Suprapubic skin (tissue), 4 donors: ENCODE data around the gene SERPINB7. TPM values are rescaled to one million over a fixed set of nuclear protein-coding genes. Genes with fewer than 3 reads are reported as not detected.
"Not testable (repeated sequence)": the region's sequence is repeated elsewhere in the genome, so short reads cannot be mapped to it uniquely, and the experiment has no call there.

Source experiments
- DNase-seq, 2 donors: peaks; one replicate each; pipeline ENCODE4 v3.0.0-alpha.2; 2019; ENCODE audit warnings: low spot score in 2 of 2
- H3K27ac ChIP-seq: fragments of 200-600 bp; sonication (generic); one replicate; pipeline ENCODE4 v1.5.1; 2019
- H3K27me3 ChIP-seq: fragments of 200-600 bp; sonication (generic); one replicate; pipeline ENCODE4 v1.5.1; 2019
- H3K36me3 ChIP-seq: fragments of 200-600 bp; sonication (generic); one replicate; pipeline ENCODE4 v1.5.1; 2019
- H3K4me1 ChIP-seq: fragments of 200-600 bp; sonication (generic); one replicate; pipeline ENCODE4 v1.5.1; 2019
- H3K4me3 ChIP-seq: fragments of 200-600 bp; sonication (generic); one replicate; pipeline ENCODE4 v1.5.1; 2019; ENCODE audit warnings: mild to moderate bottlenecking
- H3K9me3 ChIP-seq: fragments of 200-600 bp; sonication (generic); one replicate; pipeline ENCODE4 v1.5.1; 2019
- CTCF ChIP-seq, 2 donors: fragments of 200-600 bp in 1 of 2; fragments of 450-650 bp in 1 of 2; sonication (generic) in 1 of 2; IDR thresholded peaks; one replicate each; pipeline ENCODE4 v1.5.1; 2016 to 2019; ENCODE audit warnings: antibody characterized with exemption in 2 of 2, mild to moderate bottlenecking in 1 of 2, moderate library complexity in 1 of 2
- EP300 ChIP-seq: sonication (generic); formaldehyde crosslinking; IDR thresholded peaks from one replicate; pipeline ENCODE4 v1.6.1; 2017; ENCODE audit warnings: antibody characterized with exemption
- POLR2A ChIP-seq, 2 donors: fragments of 450-650 bp; IDR thresholded peaks; one replicate each; pipeline ENCODE4 v1.6.1; 2017; ENCODE audit warnings: antibody characterized with exemption in 2 of 2, mild to moderate bottlenecking in 2 of 2, moderate library complexity in 2 of 2
- POLR2AphosphoS5 ChIP-seq, 3 donors: sonication (generic); formaldehyde crosslinking; IDR thresholded peaks; one replicate each; pipeline ENCODE4 v1.6.1; 2017; ENCODE audit warnings: antibody characterized with exemption in 3 of 3
- WGBS: methylation state at CpG from one replicate; pipeline ENCODE4 v1.1.5; 2018; 5-methylcytosine and 5-hydroxymethylcytosine counted together
- total RNA-seq, 4 donors: library from RNA; depleted of rRNA; stranded (reverse); fragments of >200 nt; gene quantifications; one replicate each; pipeline ENCODE4 v1.1.0, GENCODE V29; 2016

SERPINB7 gene
- total RNA-seq, 4 donors from 2014 or later, result 24.1 to 214 (median 105) TPM

- DNase-seq, result no peak
- TF ChIP-seq CTCF (IDR thresholded peaks at IDR 0.05), result no peak
- no peak for TF ChIP-seq POLR2A (IDR thresholded peaks at IDR 0.05)
- no peak for TF ChIP-seq EP300
- no peak for TF ChIP-seq POLR2AphosphoS5 (IDR thresholded peaks at IDR 0.05)
- Histone ChIP-seq H3K4me3 (no peak overlapping the region), H3K4me1 (no peaks in the 10 kb centered on the region), H3K27me3 (no peaks in the 10 kb centered on the region), H3K9me3 (peaks cover 9% of the 10 kb centered on the region), H3K27ac (no peak overlapping the region), H3K36me3 (no peaks in the 10 kb centered on the region)
These were observed 17.7 kb upstream of the SERPINB7 start for GRCh38 chr18:63757541-63757940.

GRCh38 chr18:63758615-63759240, 16.5 kb upstream of the SERPINB7 start:
- no peaks in the 10 kb centered on the region for H3K27me3 ChIP-seq
- H3K36me3 ChIP-seq, result no peaks in the 10 kb centered on the region
- 67% methylated on average over 3 of the region's 3 CpGs for WGBS
- TF ChIP-seq CTCF (IDR thresholded peaks at IDR 0.05) (no peak), EP300 (no peak), POLR2AphosphoS5 (IDR thresholded peaks at IDR 0.05) (no peak), POLR2A (IDR thresholded peaks at IDR 0.05) (no peak)
- no peak overlapping the region for H3K4me3 ChIP-seq
- H3K4me1 ChIP-seq, result no peaks in the 10 kb centered on the region
- DNase-seq, result no peak
- no peak overlapping the region for H3K27ac ChIP-seq
- H3K9me3 ChIP-seq, result peaks cover 9% of the 10 kb centered on the region

- not testable (repeated sequence) for H3K9me3 ChIP-seq, H3K27ac ChIP-seq, H3K4me3 ChIP-seq, H3K4me1 ChIP-seq, H3K36me3 ChIP-seq, H3K27me3 ChIP-seq, DNase-seq
- 91% methylated on average over 2 of the region's 2 CpGs for whole genome bisulfite sequencing
These were observed 15.4 kb upstream of the SERPINB7 start for GRCh38 chr18:63759786-63760185.

GRCh38 chr18:63762518-63762917, 12.7 kb upstream of the SERPINB7 start:
- TF ChIP-seq POLR2AphosphoS5 (IDR thresholded peaks at IDR 0.05), result no peak
- TF ChIP-seq EP300, result no peak
- TF ChIP-seq POLR2A (IDR thresholded peaks at IDR 0.05), result no peak
- no peak for TF ChIP-seq CTCF (IDR thresholded peaks at IDR 0.05)
- Histone ChIP-seq H3K27me3 (no peaks in the 10 kb centered on the region), H3K27ac (no peak overlapping the region), H3K36me3 (no peaks in the 10 kb centered on the region), H3K9me3 (peaks cover 9% of the 10 kb centered on the region), H3K4me3 (no peak overlapping the region), H3K4me1 (no peaks in the 10 kb centered on the region)
- WGBS, result 46% methylated on average over 1 of the region's 1 CpG
- no peak for DNase-seq

DNA sequence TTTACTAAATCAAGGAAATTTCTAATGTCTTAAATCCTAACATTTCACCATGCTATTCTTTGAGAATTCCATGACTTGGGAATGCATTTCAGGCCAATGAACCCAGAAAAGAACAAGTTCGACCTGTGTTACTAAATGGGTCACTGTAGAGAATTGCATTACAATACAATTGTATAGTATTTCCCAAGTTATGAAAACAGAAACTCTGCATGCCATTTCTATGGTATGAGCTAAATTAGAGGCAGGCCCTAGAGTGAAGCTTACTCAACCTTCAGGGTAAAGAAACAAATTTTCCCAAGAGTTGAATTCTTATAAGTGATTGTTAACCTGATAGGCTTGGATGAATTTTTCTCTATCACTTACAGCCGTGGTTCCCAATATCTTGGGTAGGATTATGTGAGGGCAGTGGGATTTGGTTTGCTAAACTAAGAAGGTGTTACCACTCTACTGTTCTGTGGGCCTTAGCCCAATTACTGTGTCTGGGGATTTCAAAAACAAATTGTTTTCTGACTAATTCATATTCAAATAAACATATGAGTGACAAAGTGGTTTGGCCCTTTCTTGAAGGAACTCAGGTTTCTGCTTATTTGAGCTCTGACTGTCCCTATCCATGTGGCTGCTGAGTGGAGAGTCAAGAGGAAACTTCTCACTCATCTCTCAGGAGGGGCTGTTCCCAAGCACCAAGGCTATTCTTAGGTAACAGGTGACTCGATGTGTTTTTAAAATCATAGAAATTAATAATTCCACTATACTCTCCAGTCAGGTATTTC, 11.2 kb upstream of the SERPINB7 start:
- Histone ChIP-seq H3K9me3 (peaks cover 9% of the 10 kb centered on the region), H3K4me3 (no peak overlapping the region), H3K27ac (no peak overlapping the region), H3K36me3 (no peaks in the 10 kb centered on the region), H3K27me3 (no peaks in the 10 kb centered on the region), H3K4me1 (no peaks in the 10 kb centered on the region)
- TF ChIP-seq POLR2A (IDR thresholded peaks at IDR 0.05), result no peak
- TF ChIP-seq EP300, result no peak
- no peak for TF ChIP-seq CTCF (IDR thresholded peaks at IDR 0.05)
- TF ChIP-seq POLR2AphosphoS5 (IDR thresholded peaks at IDR 0.05), result no peak
- no peak for DNase-seq
- 83% methylated on average over 3 of the region's 3 CpGs for WGBS
